K562 (cell line): ENCODE measurements around the gene PGA3. TPM values are rescaled to one million over a fixed set of nuclear protein-coding genes. Genes with fewer than 3 reads are reported as not detected.

Source experiments
- ATAC-seq: fragments of 200-7000 bp; cut with Tn5 transposase; 3 replicates; pipeline ENCODE4 v1.9.1; 2020; ENCODE audit warnings: moderate library complexity
- BruUV-seq: library from RNA; stranded (reverse); fragments of 400-500 nt; replicated peaks from 2 replicates; lab custom pipeline; 2021; lab: Mats Ljungman, UMichigan
- CTCF ChIA-PET: fragments of 300-600 bp; formaldehyde crosslinking; extraction: SDS; loops from one replicate; lab custom pipeline; 2021; ENCODE audit warnings: low intra/inter-chr PET ratio; lab: Yijun Ruan, JAX
- POLR2A ChIA-PET: fragments of 300-600, 350-650 bp; sonication (Branson Sonifier 250); formaldehyde crosslinking; extraction: SDS; loops from one replicate; lab custom pipeline; 2021; ENCODE audit warnings: antibody characterized with exemption, inconsistent platforms; lab: Yijun Ruan, JAX
- DNase-seq, 4 experiments: peaks; one replicate each; pipeline versions ENCODE4 v3.0.0 to v3.0.0-alpha.2; 2011 to 2018; ENCODE audit warnings: low spot score in 3 of 4, mixed read lengths in 3 of 4; ENCODE audit errors: extremely low read depth in 1 of 4
- FAIRE-seq: peaks from 2 replicates; lab custom pipeline; 2011; peaks lifted over from hg19 to GRCh38; lab: Jason Lieb, UNC
- H2AFZ ChIP-seq: 2 replicates; pipeline ENCODE4 v1.6.0; 2011; ENCODE audit warnings: low read depth, low read length, control low read depth, inconsistent platforms
- H3K27ac ChIP-seq: fragments of 200-600 bp; 3 replicates; pipeline ENCODE4 v1.8.0; 2011; ENCODE audit warnings: low read depth, mild to moderate bottlenecking, control low read depth, inconsistent platforms, low read length, moderate library complexity, mixed read lengths; ENCODE audit errors: extremely low read depth
- H3K27me3 ChIP-seq, 2 experiments: fragments of 300-600 bp in 1 of 2; 2 replicates in 1 of 2; 3 replicates in 1 of 2; pipeline versions ENCODE4 v1.6.0 to v1.8.0; 2011; ENCODE audit warnings: inconsistent platforms in 2 of 2, low read length in 2 of 2, mild to moderate bottlenecking in 1 of 2, mixed read lengths in 1 of 2, moderate library complexity in 1 of 2; ENCODE audit not compliant: control insufficient read depth in 2 of 2, insufficient read depth in 2 of 2
- H3K36me3 ChIP-seq: fragments of 300-600 bp; 3 replicates; pipeline ENCODE4 v1.8.0; 2011; ENCODE audit warnings: mild to moderate bottlenecking, low read length, inconsistent platforms; ENCODE audit not compliant: control insufficient read depth, insufficient read depth
- H3K4me1 ChIP-seq, 2 experiments: fragments of 200-600 bp in 1 of 2; replicated peaks in 1 of 2; 2 replicates in 1 of 2; 3 replicates in 1 of 2; pipeline versions ENCODE4 v1.5.1 to v1.8.0; 2011; ENCODE audit warnings: inconsistent platforms in 2 of 2, low read length in 2 of 2, mild to moderate bottlenecking in 1 of 2, mixed read lengths in 1 of 2, moderate library complexity in 1 of 2; ENCODE audit not compliant: control insufficient read depth in 2 of 2, insufficient read depth in 2 of 2
- H3K4me2 ChIP-seq: 2 replicates; pipeline ENCODE4 v1.6.1; 2011; ENCODE audit warnings: low read length, control low read depth, inconsistent platforms, mixed read lengths; ENCODE audit not compliant: insufficient read depth
- H3K4me3 ChIP-seq: fragments of 200-600 bp; sonication (generic), shearing (Covaris generic); 2 replicates; pipeline ENCODE4 v1.5.1; 2016; ENCODE audit warnings: control low read depth, inconsistent platforms
- H3K79me2 ChIP-seq: fragments of 200-600 bp; 3 replicates; pipeline ENCODE4 v1.8.0; 2011; ENCODE audit warnings: low read length, inconsistent platforms; ENCODE audit not compliant: control insufficient read depth, insufficient read depth
- H3K9ac ChIP-seq, 2 experiments: 2 replicates each; pipeline versions ENCODE4 v1.6.0 to v1.6.1; 2011; ENCODE audit warnings: low read depth in 2 of 2, low read length in 2 of 2, control low read depth in 1 of 2, inconsistent platforms in 1 of 2, mild to moderate bottlenecking in 1 of 2, mixed read lengths in 1 of 2; ENCODE audit not compliant: insufficient read depth in 1 of 2
- H3K9me1 ChIP-seq: one replicate; pipeline ENCODE4 v1.6.0; 2011; ENCODE audit warnings: inconsistent platforms, mild to moderate bottlenecking, low read length, moderate library complexity; ENCODE audit not compliant: control insufficient read depth, insufficient read depth
- H3K9me3 ChIP-seq: replicated peaks from 2 replicates; pipeline ENCODE4 v1.5.1; 2011; ENCODE audit warnings: low read depth, low read length, inconsistent platforms; ENCODE audit not compliant: control insufficient read depth, insufficient read depth
- H4K20me1 ChIP-seq: replicated peaks from 2 replicates; pipeline ENCODE4 v1.6.1; 2011; ENCODE audit warnings: low read length, inconsistent platforms, mixed read lengths; ENCODE audit not compliant: control insufficient read depth, insufficient read depth
- CTCF ChIP-seq, 3 experiments: IDR thresholded peaks in 2 of 3; conservative IDR thresholded peaks in 1 of 3; 2 replicates each; pipeline ENCODE4 v1.5.1; 2011 to 2012; ENCODE audit warnings: low read length in 3 of 3, mild to moderate bottlenecking in 3 of 3, control low read depth in 2 of 3, improper control_type of control experiment in 1 of 3, inconsistent platforms in 1 of 3, low read depth in 1 of 3, mixed read lengths in 1 of 3, moderate library complexity in 1 of 3; ENCODE audit not compliant: insufficient read depth in 2 of 3
- ILF3 ChIP-seq: fragments of 450-650 bp; IDR thresholded peaks from 2 replicates; pipeline ENCODE4 v1.6.1; 2018; ENCODE audit warnings: antibody characterized with exemption, mild to moderate bottlenecking, moderate library complexity, borderline replicate concordance
- MLLT1 ChIP-seq, 2 experiments: fragments of 450-650 bp; IDR thresholded peaks; 2 replicates each; pipeline ENCODE4 v1.6.1; 2016
- RAD21 ChIP-seq, 2 experiments: fragments of 250-450 bp in 1 of 2; fragments of 450-650 bp in 1 of 2; sonication (Bioruptor Pico) in 1 of 2; formaldehyde crosslinking in 1 of 2; IDR thresholded peaks in 1 of 2; conservative IDR thresholded peaks in 1 of 2; 2 replicates each; pipeline versions ENCODE4 v1.4.0 to v1.8.0; 2020 to 2022; ENCODE audit warnings: mild to moderate bottlenecking in 2 of 2, moderate library complexity in 1 of 2
- RBM14 ChIP-seq: fragments of 200-400 bp; formaldehyde crosslinking; IDR thresholded peaks from 2 replicates; pipeline ENCODE4 v1.6.1; 2018; ENCODE audit warnings: low read depth, mild to moderate bottlenecking, low read length, moderate library complexity, borderline replicate concordance; ENCODE audit not compliant: insufficient read depth
- REST ChIP-seq, 2 experiments: fragments of 450-650 bp; formaldehyde crosslinking in 1 of 2; IDR thresholded peaks; 2 replicates each; pipeline versions ENCODE4 v1.4.0 to v1.6.1; 2014 to 2020; ENCODE audit warnings: mild to moderate bottlenecking in 2 of 2, borderline replicate concordance in 1 of 2, low read depth in 1 of 2
- WGBS: fragments of 100-300 bp; shearing (Covaris generic); methylation state at CpG from one replicate; pipeline ENCODE4 v1.1.6; 2016; ENCODE audit warnings: low coverage, mixed read lengths; ENCODE audit not compliant: insufficient coverage; ENCODE audit errors: missing lambda C conversion rate; 5-methylcytosine and 5-hydroxymethylcytosine counted together
- in situ Hi-C: fragments of 300-500 bp; cut with MboI; formaldehyde crosslinking; loops from 4 replicates; pipeline ENCODE4 v1.15.0; 2018; ENCODE audit warnings: inconsistent platforms, mixed read lengths
- intact Hi-C: fragments of 100-400 bp; cut with micrococcal nuclease; formaldehyde crosslinking; loops from 2 replicates; pipeline ENCODE4 v1.14.2; 2022
- polyA plus RNA-seq, 8 experiments: library from polyadenylated mRNA; depleted of rRNA in 4 of 8; stranded (reverse) in 5 of 8; unstranded in 3 of 8; fragments of >200 nt; fragmentation: Nextera tagmentation in 2 of 8; fragmentation: Illumina TruSeq in 1 of 8; extraction: Ambion mirVana in 2 of 8; extraction: Trizol in 1 of 8; gene quantifications; 2 replicates each; pipeline versions ENCODE4 v1.2.1 to v1.2.3, GENCODE V29; 2011 to 2014; ENCODE audit warnings: inconsistent platforms in 1 of 8, missing spikeins in 1 of 8
- total RNA-seq, 7 experiments: library from RNA; depleted of rRNA in 6 of 7; stranded (reverse); fragments of >200 nt in 6 of 7; fragmentation: Illumina TruSeq in 2 of 7; extraction: Trizol in 2 of 7; gene quantifications; 2 replicates each; pipeline versions ENCODE4 v1.2.1 to v1.2.3, GENCODE V29; 2011 to 2021; ENCODE audit warnings: low replicate concordance in 1 of 7

The PGA3 gene
- total and polyA plus RNA-seq, 9 of the 15 experiments (the other 6 are each of a cell fraction or from before 2014, with no cell fraction given): 0.15 to 0.18 (median 0.18) TPM; not detected in 6

GRCh38 chr11:61172888-61173287 lies 30.4 kb upstream of the PGA3 start (continued):
- TF ChIP-seq MLLT1 (IDR thresholded peaks at IDR 0.05): no peak

GRCh38 chr11:61173456-61173855 lies 29.9 kb upstream of the PGA3 start:
- DNase-seq (peak in 3 of 4 experiments; percentile 21 to 57 (median 46)), ATAC-seq (peak; percentile 89), FAIRE-seq (peak; percentile 92)
- in situ Hi-C loops (no loop called here), intact Hi-C loops (loop anchor here (1.0 kb wide), 3 partner anchors 44 to 342 kb away; no protein-coding TSS in a partner anchor)
- Histone ChIP-seq H3K4me2 (no peak overlapping the region), H3K27me3 (peaks cover 26 to 45% of the 10 kb centered on the region in 2 experiments), H3K27ac (no peak overlapping the region), H3K9me1 (no peaks in the 10 kb centered on the region), H3K9ac (no peak overlapping the region), H2AFZ (no peak overlapping the region), H3K36me3 (no peaks in the 10 kb centered on the region), H3K4me1 (no peaks in the 10 kb centered on the region; a peak in 1 of 5 replicates), H3K79me2 (no peaks in the 10 kb centered on the region), H3K4me3 (no peak overlapping the region), H3K9me3 (peaks cover 5% of the 10 kb centered on the region; the same call in 1 of the 2 replicates), H4K20me1 (no peaks in the 10 kb centered on the region)
- POLR2A ChIA-PET: interaction anchor here (0.7 kb wide), 2 partner anchors 233 to 383 kb away, joined by 3 to 4 read pairs; no protein-coding TSS in a partner anchor
- no TSS peak for BruUV-seq
- CTCF ChIA-PET: interaction anchor here (0.7 to 1.9 kb wide), 5 partner anchors 44 to 398 kb away, joined by 3 to 17 read pairs (median 4); no protein-coding TSS in a partner anchor
- 4% methylated on average over 4 of the region's 4 CpGs for WGBS
- TF ChIP-seq ILF3: no peak
- TF ChIP-seq RBM14: no peak
- TF ChIP-seq REST (IDR thresholded peaks at IDR 0.05; ENCODE audit: borderline replicate concordance): peak; percentile 70; the same call in 1 of the 2 replicates
- TF ChIP-seq REST (CRISPR knock-in tag; IDR thresholded peaks at IDR 0.05; ENCODE audit: low read depth): no peak
- peak; percentile 44 to 83 for TF ChIP-seq RAD21 (CRISPR knock-in tag; conservative IDR thresholded peaks at IDR 0.05 in 1 of 2, IDR thresholded peaks at IDR 0.05 in 1 of 2)
- peak; percentile 64 to 79 (median 75) for TF ChIP-seq CTCF (IDR thresholded peaks at IDR 0.05 in 2 of 3, conservative IDR thresholded peaks at IDR 0.05 in 1 of 3; ENCODE audit: insufficient read depth in 2 of 3, low read depth in 1 of 3, low read length in 3 of 3)
